GM12878 (cell line): Measurements from ENCODE around the gene SEC11C. TPM values are rescaled to one million over a fixed set of nuclear protein-coding genes. Genes with fewer than 3 reads are reported as not detected.
A peak's percentile ranks its signal among the peaks of the same experiment; 100 is the strongest.

Source experiments
- ATAC-seq: fragments of 200-7000 bp; cut with Tn5 transposase; 3 replicates; pipeline ENCODE4 v1.9.1; 2020; ENCODE audit warnings: mild to moderate bottlenecking, moderate library complexity
- BruUV-seq: library from RNA; stranded (reverse); fragments of 400-500 nt; replicated peaks from 2 replicates; lab custom pipeline; 2021; lab: Mats Ljungman, UMichigan
- CTCF ChIA-PET: fragments of 300-600 bp; sonication (Branson Sonifier 250); formaldehyde crosslinking; extraction: SDS; loops from one replicate; lab custom pipeline; 2021; ENCODE audit warnings: inconsistent platforms; lab: Yijun Ruan, JAX
- POLR2A ChIA-PET: fragments of 350-600 bp; formaldehyde crosslinking; extraction: SDS; loops from one replicate; lab custom pipeline; 2021; ENCODE audit warnings: inconsistent platforms; lab: Charles Lee
- RAD21 ChIA-PET: fragments of 300-600 bp; sonication (Branson Sonifier 250); formaldehyde crosslinking; loops from one replicate; lab custom pipeline; 2023; ENCODE audit warnings: antibody characterized with exemption; ENCODE audit not compliant: unreplicated experiment; lab: Charles Lee
- SMC1A ChIA-PET: fragments of 300-600 bp; sonication (Branson Sonifier 250); formaldehyde crosslinking; loops from one replicate; lab custom pipeline; 2023; ENCODE audit not compliant: unreplicated experiment, uncharacterized antibody; lab: Charles Lee
- DNase-seq: peaks from one replicate; pipeline ENCODE4 v3.0.0-alpha.2; 2011; ENCODE audit warnings: low read depth, low spot score
- FAIRE-seq: peaks from 3 replicates; lab custom pipeline; 2011; peaks lifted over from hg19 to GRCh38; lab: Jason Lieb, UNC
- H2AFZ ChIP-seq: 2 replicates; pipeline ENCODE4 v1.6.0; 2011; ENCODE audit warnings: low read depth, low read length, control low read depth; ENCODE audit not compliant: control insufficient read depth
- H3K27ac ChIP-seq: 2 replicates; pipeline ENCODE4 v1.5.1; 2011; ENCODE audit warnings: control low read depth; ENCODE audit not compliant: control insufficient read depth, insufficient read depth
- H3K27me3 ChIP-seq, 2 experiments: replicated peaks in 1 of 2; 2 replicates each; pipeline versions ENCODE4 v1.6.0 to v1.6.1; 2011; ENCODE audit warnings: low read length in 1 of 2; ENCODE audit not compliant: control insufficient read depth in 2 of 2, insufficient read depth in 2 of 2
- H3K36me3 ChIP-seq, 2 experiments: 2 replicates each; pipeline ENCODE4 v1.5.1; 2011; ENCODE audit warnings: low read length in 1 of 2; ENCODE audit not compliant: control insufficient read depth in 2 of 2, insufficient read depth in 2 of 2
- H3K4me1 ChIP-seq: 2 replicates; pipeline ENCODE4 v1.6.1; 2011; ENCODE audit warnings: mild to moderate bottlenecking, low read length, moderate library complexity, mixed read lengths; ENCODE audit not compliant: control insufficient read depth, insufficient read depth
- H3K4me2 ChIP-seq: 2 replicates; pipeline ENCODE4 v1.6.0; 2011; ENCODE audit warnings: control low read depth; ENCODE audit not compliant: control insufficient read depth, insufficient read depth
- H3K4me3 ChIP-seq: fragments of 200-600 bp; sonication (generic); 2 replicates; pipeline ENCODE4 v1.5.1; 2016
- H3K79me2 ChIP-seq: 2 replicates; pipeline ENCODE4 v1.6.0; 2011; ENCODE audit warnings: low read length; ENCODE audit not compliant: control insufficient read depth, insufficient read depth
- H3K9ac ChIP-seq: 2 replicates; pipeline ENCODE4 v1.8.0; 2011; ENCODE audit warnings: low read length, control low read depth, mixed read lengths; ENCODE audit not compliant: control insufficient read depth, insufficient read depth
- H3K9me3 ChIP-seq: replicated peaks from 3 replicates; pipeline ENCODE4 v1.5.1; 2011; ENCODE audit warnings: mild to moderate bottlenecking, low read length; ENCODE audit not compliant: control insufficient read depth, insufficient read depth
- H4K20me1 ChIP-seq: 2 replicates; pipeline ENCODE4 v1.6.0; 2011; ENCODE audit not compliant: control insufficient read depth, insufficient read depth
- BHLHE40 ChIP-seq, 2 experiments: fragments of 450-650 bp in 1 of 2; IDR thresholded peaks; 2 replicates each; pipeline ENCODE4 v1.6.1; 2011 to 2017; ENCODE audit warnings: low read depth in 2 of 2, borderline replicate concordance in 1 of 2, improper control_type of control experiment in 1 of 2, low read length in 1 of 2, mild to moderate bottlenecking in 1 of 2
- CEBPZ ChIP-seq: fragments of 150-350 bp; IDR thresholded peaks from 2 replicates; pipeline ENCODE4 v1.6.1; 2016; ENCODE audit warnings: low read depth, low read length
- FOXM1 ChIP-seq: IDR thresholded peaks from 2 replicates; pipeline ENCODE4 v1.6.1; 2012; ENCODE audit warnings: low read depth, mild to moderate bottlenecking, inconsistent platforms, low read length, moderate library complexity
- MLLT1 ChIP-seq: fragments of 450-650 bp; IDR thresholded peaks from 2 replicates; pipeline ENCODE4 v1.6.1; 2016; ENCODE audit warnings: mild to moderate bottlenecking
- RUNX3 ChIP-seq: IDR thresholded peaks from 2 replicates; pipeline ENCODE4 v1.6.1; 2012; ENCODE audit warnings: low read length, inconsistent platforms
- ZNF384 ChIP-seq: IDR thresholded peaks from 2 replicates; pipeline ENCODE4 v1.6.1; 2012; ENCODE audit warnings: low read depth, mild to moderate bottlenecking, low read length, improper control_type of control experiment, borderline replicate concordance
- in situ Hi-C: fragments of 300-500 bp; cut with MboI; formaldehyde crosslinking; loops from 9 replicates; pipeline ENCODE4 v1.14.3; 2018; ENCODE audit warnings: mixed read lengths
- intact Hi-C: fragments of 100-400 bp; cut with micrococcal nuclease; formaldehyde crosslinking; loops from one replicate; pipeline ENCODE4 v1.14.2; 2022; ENCODE audit not compliant: unreplicated experiment
- polyA plus RNA-seq, 11 experiments: library from polyadenylated mRNA; depleted of rRNA in 4 of 11; unstranded in 6 of 11; stranded (reverse) in 5 of 11; fragments of >200 nt; fragmentation: Nextera tagmentation in 4 of 11; fragmentation: Illumina TruSeq in 1 of 11; extraction: Ambion mirVana in 4 of 11; extraction: Trizol in 1 of 11; gene quantifications; 1 replicate in 1 of 11; 2 replicates in 10 of 11; pipeline versions ENCODE4 v1.2.1 to v1.2.3, GENCODE V29; 2011 to 2016; ENCODE audit warnings: inconsistent platforms in 2 of 11, missing spikeins in 2 of 11, low read depth in 1 of 11
- total RNA-seq, 4 experiments: library from RNA; depleted of rRNA in 3 of 4; stranded (reverse); fragments of >200 nt in 3 of 4; fragmentation: Illumina TruSeq in 1 of 4; extraction: Trizol in 1 of 4; gene quantifications; 2 replicates each; pipeline versions ENCODE4 v1.2.1 to v1.2.3, GENCODE V29; 2013 to 2021

The SEC11C gene
- total and polyA plus RNA-seq, 10 of the 15 experiments (the other 5 are each of a cell fraction or from before 2014, with no cell fraction given): 124 to 649 (median 211) TPM

DNA sequence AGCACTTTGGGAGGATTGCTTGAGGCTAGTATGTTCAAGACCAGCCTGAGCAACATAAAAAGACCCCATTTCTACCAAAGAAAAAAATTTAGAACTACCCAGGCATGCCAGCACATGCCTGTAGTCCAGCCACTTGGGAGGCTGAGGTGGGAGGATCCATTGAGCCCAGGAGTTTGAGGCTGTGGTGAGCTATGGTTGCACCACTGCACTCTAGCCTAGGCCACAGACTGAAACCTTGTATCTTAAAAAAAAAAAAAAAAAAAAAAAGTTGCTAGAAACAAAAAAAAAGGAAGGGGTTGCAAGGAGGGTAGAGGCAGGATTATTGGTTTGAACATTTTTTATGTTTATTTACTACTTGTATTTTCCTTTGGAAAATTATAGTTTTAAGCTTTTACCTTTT lies 4.8 kb downstream of the SEC11C start:
- Histone ChIP-seq H3K4me2 (peak overlapping the region; percentile 81), H3K27ac (peak overlapping the region; percentile 98), H3K9ac (no peak overlapping the region), H3K9me3 (no peaks in the 10 kb centered on the region), H3K36me3 (peaks cover 3 to 5% of the 10 kb centered on the region in 2 experiments; a peak in 3 of 4 replicates), H3K79me2 (peaks cover 88% of the 10 kb centered on the region), H4K20me1 (no peaks in the 10 kb centered on the region), H2AFZ (no peak overlapping the region), H3K27me3 (no peaks in the 10 kb centered on the region), H3K4me3 (peak overlapping the region; percentile 56; the same call in 1 of the 2 replicates), H3K4me1 (peaks cover 19% of the 10 kb centered on the region)
- no peak for TF ChIP-seq CEBPZ
- 0 out of 2 replicates have a peak, but pooled peaks have one; percentile 4 for TF ChIP-seq MLLT1
- TF ChIP-seq ZNF384: peak; percentile 71
- no peak for TF ChIP-seq FOXM1
- TF ChIP-seq BHLHE40 (IDR thresholded peaks at IDR 0.05; ENCODE audit: borderline replicate concordance in 1 of 2, low read depth in 2 of 2, low read length in 1 of 2): no peak
- TF ChIP-seq RUNX3: peak; percentile 57
- ChIA-PET POLR2A (interaction anchor here (0.7 kb wide), 2 partner anchors 21 to 444 kb away, joined by 3 to 7 read pairs; no protein-coding TSS in a partner anchor), RAD21 (interaction anchor here (0.6 to 0.7 kb wide), 4 partner anchors 18 to 454 kb away, joined by 3 to 4 read pairs (median 3); no protein-coding TSS in a partner anchor), SMC1A (interaction anchor here (1.1 to 1.5 kb wide), 2 partner anchors 14 to 85 kb away, joined by 3 to 5 read pairs; no protein-coding TSS in a partner anchor), CTCF (interaction anchor here (0.7 to 4.8 kb wide), 3 partner anchors 59 to 782 kb away, joined by 3 to 22 read pairs (median 5); no protein-coding TSS in a partner anchor)
- in situ Hi-C loops (no loop called here), intact Hi-C loops (loop anchor here (5.0 to 10.0 kb wide), 3 partner anchors 172 to 690 kb away; no protein-coding TSS in a partner anchor)
- ATAC-seq (no peak), DNase-seq (no peak), FAIRE-seq (no peak)
- BruUV-seq: no TSS peak
